GM19043 (cell line): Measurements from ENCODE around the gene CTTNBP2.

Source experiments
- ATAC-seq: cut with Tn5 transposase; IDR thresholded peaks from one replicate; pipeline ENCODE4 v1.9.1; 2021; ENCODE audit warnings: low read depth; ENCODE audit not compliant: unreplicated experiment

CTTNBP2 gene

GRCh38 chr7:117669818-117670217 is 203.4 kb downstream of the CTTNBP2 start:
- no peak for ATAC-seq

GRCh38 chr7:117667456-117667855 is 205.8 kb downstream of the CTTNBP2 start:
- no peak for ATAC-seq

GRCh38 chr7:117666689-117667088 is 206.6 kb downstream of the CTTNBP2 start:
- ATAC-seq = no peak

- ATAC-seq = no peak
Observed at GRCh38 chr7:117666031-117666430, 207.2 kb downstream of the CTTNBP2 start.

- no peak for ATAC-seq
Observed at GRCh38 chr7:117665368-117665767, 207.9 kb downstream of the CTTNBP2 start.

- no peak for ATAC-seq
Observed at GRCh38 chr7:117664047-117664446, 209.2 kb downstream of the CTTNBP2 start.

- ATAC-seq = no peak
Observed at GRCh38 chr7:117661328-117661727, 211.9 kb downstream of the CTTNBP2 start.
